ENCODE measurements around the gene ZNF516.

The ZNF516 gene

GRCh38 chr18:76457475-76457874 lies 37.6 kb downstream of the ZNF516 start:
- DNase-seq (ENCODE audit: low read depth in 1 of 2, low spot score in 1 of 2): no peak

GRCh38 chr18:76456823-76457222 lies 38.2 kb downstream of the ZNF516 start:
- DNase-seq (ENCODE audit: low read depth in 1 of 2, low spot score in 1 of 2): no peak

- DNase-seq (ENCODE audit: low read depth in 1 of 2, low spot score in 1 of 2): no peak
Observed at GRCh38 chr18:76456018-76456750, 38.9 kb downstream of the ZNF516 start.

- no peak for DNase-seq (ENCODE audit: low read depth in 1 of 2, low spot score in 1 of 2)
Observed at GRCh38 chr18:76455003-76455676, 39.9 kb downstream of the ZNF516 start.

- DNase-seq (ENCODE audit: low read depth in 1 of 2, low spot score in 1 of 2): no peak
Observed at GRCh38 chr18:76454418-76454817, 40.6 kb downstream of the ZNF516 start.

- no peak for DNase-seq (ENCODE audit: low read depth in 1 of 2, low spot score in 1 of 2)
Observed at GRCh38 chr18:76453932-76454331, 41.1 kb downstream of the ZNF516 start.

- no peak for DNase-seq (ENCODE audit: low read depth in 1 of 2, low spot score in 1 of 2)
Observed at GRCh38 chr18:76453057-76453561, 41.9 kb downstream of the ZNF516 start.

- no peak for DNase-seq (ENCODE audit: low read depth in 1 of 2, low spot score in 1 of 2)
Observed at GRCh38 chr18:76452357-76452756, 42.7 kb downstream of the ZNF516 start.

- DNase-seq (ENCODE audit: low read depth in 1 of 2, low spot score in 1 of 2): no peak
Observed at GRCh38 chr18:76451396-76452331, 43.4 kb downstream of the ZNF516 start.

- DNase-seq (ENCODE audit: low read depth in 1 of 2, low spot score in 1 of 2): no peak
Observed at GRCh38 chr18:76450452-76451395, 44.3 kb downstream of the ZNF516 start.

- DNase-seq (ENCODE audit: low read depth in 1 of 2, low spot score in 1 of 2): no peak
Observed at GRCh38 chr18:76449111-76449453, 46.0 kb downstream of the ZNF516 start.

GRCh38 chr18:76448256-76449110 lies 46.6 kb downstream of the ZNF516 start:
- no peak for DNase-seq (ENCODE audit: low read depth in 1 of 2, low spot score in 1 of 2)

GRCh38 chr18:76447258-76447890 lies 47.7 kb downstream of the ZNF516 start:
- no peak for DNase-seq (ENCODE audit: low read depth in 1 of 2, low spot score in 1 of 2)

GRCh38 chr18:76446321-76447257 lies 48.5 kb downstream of the ZNF516 start:
- DNase-seq (ENCODE audit: low read depth in 1 of 2, low spot score in 1 of 2): no peak

GRCh38 chr18:76445741-76446232 lies 49.3 kb downstream of the ZNF516 start:
- DNase-seq (ENCODE audit: low read depth in 1 of 2, low spot score in 1 of 2): no peak

- no peak for DNase-seq (ENCODE audit: low read depth in 1 of 2, low spot score in 1 of 2)
Observed at GRCh38 chr18:76445275-76445674, 49.8 kb downstream of the ZNF516 start.

GRCh38 chr18:76444446-76445105 lies 50.5 kb downstream of the ZNF516 start:
- DNase-seq (ENCODE audit: low read depth in 1 of 2, low spot score in 1 of 2): no peak
